Activated T-helper 1 cell treated with anti-CD3 and anti-CD28 coated beads, Interleukin-12 subunit alpha, Interleukin-12 subunit beta, Interleukin-2, Interleukin-4 antibody, amounts not matched to agents 30 ng/mL and 10 ng/mL and 1 ng/mL, durations not matched to agents 14 hours and 24 hours and 36 hours (primary cell): Measurements from ENCODE around the gene LILRA6. TPM values are rescaled to one million over a fixed set of nuclear protein-coding genes. Genes with fewer than 3 reads are reported as not detected.
"Not testable (repeated sequence)": the region's sequence is repeated elsewhere in the genome, so short reads cannot be mapped to it uniquely, and the experiment has no call there.

ENCODE experiments used
- DNase-seq: peaks from one replicate; pipeline ENCODE4 v3.0.0; 2021; ENCODE audit warnings: low spot score
- H3K27ac Mint-ChIP-seq: one replicate; pipeline ENCODE4 v1.8.0; 2021; ENCODE audit warnings: mild to moderate bottlenecking, mixed read lengths
- H3K27me3 Mint-ChIP-seq: one replicate; pipeline ENCODE4 v1.8.0; 2022; ENCODE audit warnings: mild to moderate bottlenecking, moderate library complexity, mixed read lengths; ENCODE audit not compliant: insufficient read depth
- H3K36me3 Mint-ChIP-seq: one replicate; pipeline ENCODE4 v1.8.0; 2021; ENCODE audit warnings: low read depth, mixed read lengths
- H3K4me1 Mint-ChIP-seq: one replicate; pipeline ENCODE4 v1.8.0; 2021; ENCODE audit warnings: low read depth, mixed read lengths
- H3K4me3 Mint-ChIP-seq: one replicate; pipeline ENCODE4 v1.8.0; 2021; ENCODE audit warnings: mild to moderate bottlenecking, moderate library complexity, mixed read lengths
- H3K9me3 Mint-ChIP-seq: one replicate; pipeline ENCODE4 v1.8.0; 2021; ENCODE audit warnings: mixed read lengths
- intact Hi-C: fragments of 100-400 bp; cut with micrococcal nuclease; formaldehyde crosslinking; loops from one replicate; pipeline ENCODE4 v1.15.1; 2024
- total RNA-seq: library from RNA; stranded (reverse); gene quantifications from 2 replicates; pipeline ENCODE4 v1.2.3, GENCODE V29; 2022

Gene LILRA6
- total RNA-seq, 1 donor from 2014 or later = 0.36 TPM

DNA sequence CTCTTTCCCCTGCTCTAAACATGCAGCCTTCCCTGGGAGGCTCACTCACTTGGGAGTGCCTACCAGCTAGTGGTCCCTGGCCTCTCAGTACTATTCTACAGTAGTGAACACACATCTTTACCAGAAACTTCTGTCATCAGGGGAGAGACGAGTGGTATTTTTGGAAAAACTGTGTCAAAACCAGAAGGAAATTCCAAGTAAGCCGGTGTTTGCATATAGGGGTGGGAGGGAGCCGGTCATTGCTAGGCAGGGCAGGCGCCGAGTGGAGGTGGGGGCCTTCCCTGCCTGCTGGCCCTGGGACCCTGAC, 35.0 kb downstream of the LILRA6 start:
- peaks cover 70% of the 10 kb centered on the region for H3K36me3 Mint-ChIP-seq
- DNase-seq = no peak
- no peaks in the 10 kb centered on the region for H3K27me3 Mint-ChIP-seq
- H3K4me1 Mint-ChIP-seq = peaks cover 84% of the 10 kb centered on the region
- intact Hi-C loops = no loop called here
- peak overlapping the region; percentile 95 for H3K27ac Mint-ChIP-seq
- peak overlapping the region; percentile 95 for H3K4me3 Mint-ChIP-seq
- no peaks in the 10 kb centered on the region for H3K9me3 Mint-ChIP-seq

DNA sequence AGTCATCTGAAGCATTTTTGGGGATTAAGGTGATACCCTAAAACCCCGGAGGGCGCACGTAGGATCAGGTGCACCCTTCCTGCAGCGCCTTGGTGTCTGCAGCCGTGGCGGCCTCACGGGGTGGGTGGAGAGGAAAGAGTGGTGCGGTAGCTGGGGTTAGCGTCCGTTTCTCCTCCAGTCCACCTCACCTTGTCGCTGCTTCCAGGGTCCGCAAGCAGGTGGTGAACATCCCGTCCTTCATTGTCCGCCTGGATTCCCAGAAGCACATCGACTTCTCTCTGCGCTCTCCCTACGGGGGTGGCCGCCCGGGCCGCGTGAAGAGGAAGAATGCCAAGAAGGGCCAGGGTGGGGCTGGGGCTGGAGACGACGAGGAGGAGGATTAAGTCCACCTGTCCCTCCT, 35.4 kb downstream of the LILRA6 start:
- peak overlapping the region; percentile 95 for H3K27ac Mint-ChIP-seq
- H3K4me3 Mint-ChIP-seq = peak overlapping the region; percentile 95
- H3K9me3 Mint-ChIP-seq, DNase-seq, H3K27me3 Mint-ChIP-seq, intact Hi-C loops: not testable (repeated sequence)
- peaks cover 89% of the 10 kb centered on the region for H3K4me1 Mint-ChIP-seq
- H3K36me3 Mint-ChIP-seq = peaks cover 74% of the 10 kb centered on the region

DNA sequence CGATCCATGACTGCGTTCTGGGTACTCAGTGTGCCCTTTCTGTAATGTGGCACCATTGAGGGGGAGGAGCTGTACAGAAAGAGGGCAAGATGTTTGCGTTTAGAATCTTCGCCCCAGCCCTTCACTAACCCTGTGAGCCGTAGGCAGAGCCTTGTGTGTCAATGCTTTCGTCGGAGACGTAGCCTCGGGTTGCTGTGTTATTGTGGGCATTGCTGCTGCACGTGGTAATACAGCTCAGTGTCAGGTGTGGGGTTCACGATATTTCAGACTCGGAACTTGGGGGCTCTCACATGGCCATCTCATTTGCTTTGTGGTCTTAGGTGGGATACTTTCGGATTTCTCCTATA, 35.8 kb downstream of the LILRA6 start:
- Mint-ChIP-seq H3K4me3 (peak overlapping the region; percentile 95), H3K27me3 (no peaks in the 10 kb centered on the region), H3K9me3 (no peaks in the 10 kb centered on the region), H3K36me3 (peaks cover 78% of the 10 kb centered on the region), H3K27ac (peak overlapping the region; percentile 95), H3K4me1 (peaks cover 93% of the 10 kb centered on the region)
- intact Hi-C loops = no loop called here
- DNase-seq = no peak

DNA sequence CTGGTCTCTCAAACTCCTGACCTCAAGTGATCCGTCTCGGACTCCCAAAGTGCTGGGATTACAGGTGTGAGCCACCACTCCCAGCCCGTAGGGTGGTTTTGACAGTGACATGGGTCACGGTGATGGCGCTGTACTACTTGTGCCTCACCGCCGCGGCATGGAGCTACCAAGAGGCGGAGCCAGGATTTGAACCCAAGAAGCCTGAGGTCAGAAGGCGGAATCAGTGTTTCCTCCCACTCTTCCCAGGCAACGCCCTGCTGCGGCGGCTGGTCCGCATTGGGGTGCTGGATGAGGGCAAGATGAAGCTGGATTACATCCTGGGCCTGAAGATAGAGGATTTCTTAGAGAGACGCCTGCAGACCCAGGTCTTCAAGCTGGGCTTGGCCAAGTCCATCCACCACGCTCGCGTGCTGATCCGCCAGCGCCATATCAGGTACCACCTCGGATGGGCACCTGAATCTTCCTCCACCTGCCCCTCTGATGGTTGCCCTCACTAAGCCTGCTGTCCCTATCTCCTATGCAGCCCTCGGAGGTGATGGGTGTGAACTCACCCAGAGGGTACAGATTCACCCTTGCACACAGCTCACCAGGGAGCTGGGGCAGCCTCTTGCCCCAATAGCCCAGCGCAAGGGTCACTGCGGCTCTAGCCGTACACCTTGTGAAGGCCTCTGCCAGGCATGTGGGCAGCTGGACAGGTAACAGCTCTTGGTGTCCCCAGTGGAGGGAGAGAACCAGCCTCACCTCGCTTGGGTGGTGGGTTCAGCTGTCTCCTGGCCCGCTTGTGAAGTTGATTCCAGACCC, 36.4 kb downstream of the LILRA6 start:
- intact Hi-C loops = no loop called here
- peak overlapping the region; percentile 95 for H3K4me3 Mint-ChIP-seq

DNA sequence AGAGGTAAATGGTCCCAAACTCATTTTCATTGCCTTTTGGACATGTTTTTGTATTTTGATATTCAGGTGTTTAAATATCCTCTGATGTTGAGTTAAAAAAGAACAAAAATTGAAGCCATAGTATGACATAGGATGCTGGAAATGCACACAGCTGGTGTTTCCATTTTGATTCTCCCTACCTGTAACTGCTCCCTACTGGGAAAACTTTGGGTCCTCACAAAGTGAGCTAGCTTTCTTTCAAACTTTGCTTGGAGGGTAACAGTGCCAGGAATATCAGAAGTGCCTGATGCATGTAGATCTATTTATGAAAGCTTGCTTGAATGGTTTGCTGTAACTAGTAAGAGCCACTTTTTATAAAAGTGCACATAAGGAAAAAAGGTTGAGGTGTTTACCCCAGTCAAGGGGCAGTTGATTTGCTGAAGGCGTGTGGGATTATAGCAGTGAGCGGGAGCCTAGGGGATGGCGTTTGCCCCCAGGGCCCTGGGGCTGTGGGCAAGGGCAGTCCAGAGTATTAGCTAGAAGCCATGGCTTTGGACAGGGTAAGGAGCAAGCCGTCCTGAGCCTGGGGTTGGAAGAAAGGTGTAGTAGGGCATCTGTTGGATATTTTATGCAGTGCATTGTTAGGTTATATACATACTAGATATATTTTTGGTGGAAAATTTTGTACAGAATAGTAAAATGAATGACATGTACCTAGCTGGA, 37.7 kb downstream of the LILRA6 start:
- peak overlapping the region; percentile 37 for H3K27ac Mint-ChIP-seq
- no peak for DNase-seq
- H3K4me3 Mint-ChIP-seq = peak overlapping the region; percentile 95
- H3K4me1 Mint-ChIP-seq = peaks cover 85% of the 10 kb centered on the region
- intact Hi-C loops = loop anchor here (5.0 kb wide), 1 partner anchor 668 kb away; the partner anchor contains the start of gene ZNF331
- H3K27me3 Mint-ChIP-seq = no peaks in the 10 kb centered on the region
- peaks cover 79% of the 10 kb centered on the region for H3K36me3 Mint-ChIP-seq
- H3K9me3 Mint-ChIP-seq = no peaks in the 10 kb centered on the region

More for the DNA sequence above, 36.4 kb downstream of the LILRA6 start:
- Mint-ChIP-seq H3K36me3 (peaks cover 83% of the 10 kb centered on the region), H3K9me3 (no peaks in the 10 kb centered on the region), H3K4me1 (peaks cover 95% of the 10 kb centered on the region), H3K27ac (peak overlapping the region; percentile 95), H3K27me3 (no peaks in the 10 kb centered on the region)
- DNase-seq = no peak

DNA sequence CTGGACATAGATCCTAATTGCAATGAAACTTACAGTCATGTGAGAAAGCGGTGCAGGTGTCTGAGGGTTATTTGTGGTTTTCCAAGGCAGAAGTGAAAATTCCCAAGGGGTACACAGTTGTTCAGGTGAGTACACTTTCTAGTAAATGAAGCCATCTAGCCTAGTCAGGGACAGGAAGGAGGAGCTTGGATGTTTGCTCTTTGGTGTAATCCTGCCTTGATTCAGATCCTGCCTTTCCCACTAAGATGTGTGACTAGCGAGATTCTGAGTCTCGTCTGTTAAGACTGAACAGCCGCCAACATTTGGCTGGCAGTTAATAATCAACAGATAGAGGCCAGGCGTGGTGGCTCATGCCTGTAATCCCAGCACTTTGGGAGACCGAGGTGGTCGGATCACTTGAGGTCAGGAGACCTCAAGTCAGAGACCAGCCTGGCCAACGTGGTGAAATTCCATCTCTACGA, 39.4 kb downstream of the LILRA6 start:
- Mint-ChIP-seq H3K36me3 (peaks cover 72% of the 10 kb centered on the region), H3K9me3 (no peaks in the 10 kb centered on the region), H3K27ac (peak overlapping the region; percentile 99), H3K4me3 (peak overlapping the region; percentile 95), H3K27me3 (no peaks in the 10 kb centered on the region), H3K4me1 (peaks cover 75% of the 10 kb centered on the region)
- intact Hi-C loops = loop anchor here (5.0 kb wide), 1 partner anchor 666 kb away; the partner anchor contains the start of gene ZNF331
- DNase-seq = no peak

DNA sequence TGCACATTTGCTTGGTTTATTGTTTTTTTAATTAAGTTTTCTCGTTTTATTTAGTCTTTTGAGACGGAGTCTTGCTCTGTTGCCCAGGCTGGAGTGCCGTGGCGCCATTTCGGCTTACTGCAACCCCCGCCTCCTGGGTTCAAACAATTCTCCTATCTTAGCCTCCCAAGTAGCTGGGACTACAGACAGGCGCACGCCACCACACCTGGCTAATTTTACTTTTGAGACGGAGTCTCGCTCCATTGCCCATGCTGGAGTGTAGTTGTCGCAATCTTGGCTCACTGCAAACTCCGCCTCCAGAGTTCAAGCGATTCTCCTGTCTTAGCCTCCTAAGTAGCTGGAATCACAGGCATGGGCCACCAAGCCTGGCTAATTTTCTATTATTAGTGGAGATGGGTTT, 40.6 kb downstream of the LILRA6 start:
- Mint-ChIP-seq H3K27ac (peak overlapping the region; percentile 99), H3K4me1 (peaks cover 63% of the 10 kb centered on the region), H3K27me3 (no peaks in the 10 kb centered on the region), H3K4me3 (peak overlapping the region; percentile 95), H3K9me3 (no peaks in the 10 kb centered on the region), H3K36me3 (peaks cover 65% of the 10 kb centered on the region)
- no peak for DNase-seq
- intact Hi-C loops = loop anchor here (2.0 to 5.0 kb wide), 2 partner anchors 247 to 665 kb away; partner anchors contain the start of genes LENG8 and ZNF331

DNA sequence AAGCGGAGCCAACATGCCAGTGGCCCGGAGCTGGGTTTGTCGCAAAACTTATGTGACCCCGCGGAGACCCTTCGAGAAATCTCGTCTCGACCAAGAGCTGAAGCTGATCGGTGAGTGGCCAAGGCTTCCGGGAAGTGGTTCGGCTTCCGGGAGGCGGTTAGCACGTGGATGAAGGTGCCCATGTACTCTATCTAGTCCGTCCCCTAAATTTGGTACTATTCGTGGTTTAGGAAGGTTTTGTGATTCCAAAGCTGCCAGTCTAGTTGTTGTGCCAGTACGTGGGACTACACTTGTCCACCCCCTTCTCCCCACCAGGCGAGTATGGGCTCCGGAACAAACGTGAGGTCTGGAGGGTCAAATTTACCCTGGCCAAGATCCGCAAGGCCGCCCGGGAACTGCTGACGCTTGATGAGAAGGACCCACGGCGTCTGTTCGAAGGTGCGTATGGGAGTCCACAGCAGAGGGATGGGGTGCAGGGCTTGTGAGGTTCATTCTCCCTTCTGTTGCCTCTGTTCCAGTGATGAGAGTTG, 41.4 kb downstream of the LILRA6 start:
- H3K36me3 Mint-ChIP-seq = peaks cover 58% of the 10 kb centered on the region
- no peaks in the 10 kb centered on the region for H3K9me3 Mint-ChIP-seq
- intact Hi-C loops = loop anchor here (2.0 to 5.0 kb wide), 2 partner anchors 248 to 664 kb away; partner anchors contain the start of genes LENG8 and ZNF331
- H3K27me3 Mint-ChIP-seq = no peaks in the 10 kb centered on the region
- peaks cover 55% of the 10 kb centered on the region for H3K4me1 Mint-ChIP-seq
- H3K4me3 Mint-ChIP-seq = peak overlapping the region; percentile 95
- no peak for DNase-seq
- H3K27ac Mint-ChIP-seq = peak overlapping the region; percentile 99

DNA sequence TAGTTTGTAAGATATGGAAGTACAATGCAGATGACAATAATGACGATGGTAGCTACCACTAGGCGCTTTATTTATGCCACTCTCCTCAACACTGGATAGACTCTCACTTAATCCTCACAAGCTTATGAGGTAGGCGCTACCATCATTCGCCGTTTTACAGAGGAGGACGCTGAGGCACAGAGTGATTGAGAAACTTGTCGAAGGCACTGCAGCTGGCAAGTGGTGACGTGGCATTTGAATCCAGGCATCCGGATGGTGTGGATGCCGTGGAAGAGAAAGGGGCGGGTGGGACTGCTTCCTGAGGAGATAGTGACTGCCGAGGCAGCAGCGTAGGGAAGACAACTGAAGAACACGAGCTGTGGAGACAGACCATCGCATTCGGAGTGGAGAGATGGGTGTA, 43.2 kb downstream of the LILRA6 start:
- Mint-ChIP-seq H3K4me1 (peaks cover 37% of the 10 kb centered on the region), H3K27ac (peak overlapping the region; percentile 62)
- intact Hi-C loops = no loop called here

DNA sequence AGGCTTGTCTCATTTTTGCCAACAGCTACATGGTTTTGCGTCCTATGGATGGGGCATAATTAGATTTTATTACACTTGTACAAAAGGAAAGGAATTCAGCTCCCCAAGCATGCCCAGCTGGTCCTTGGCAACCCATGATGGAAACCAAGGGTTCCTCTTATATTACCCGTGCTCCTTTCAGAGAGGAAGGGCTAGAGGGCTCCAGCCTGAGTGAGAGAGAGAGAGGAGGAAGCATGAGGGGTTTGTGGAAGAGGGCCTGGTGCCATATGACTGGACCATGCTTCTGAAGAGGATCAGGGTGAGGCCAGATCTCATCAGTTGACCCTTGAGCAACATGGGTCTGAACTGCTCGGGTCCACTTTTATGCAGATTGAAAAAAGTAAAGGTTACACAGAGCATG, 45.5 kb downstream of the LILRA6 start:
- no peaks in the 10 kb centered on the region for H3K9me3 Mint-ChIP-seq
- no peak for DNase-seq
- no peaks in the 10 kb centered on the region for H3K27me3 Mint-ChIP-seq
- peaks cover 40% of the 10 kb centered on the region for H3K36me3 Mint-ChIP-seq
- H3K4me1 Mint-ChIP-seq = peaks cover 20% of the 10 kb centered on the region
- intact Hi-C loops = no loop called here
- H3K27ac Mint-ChIP-seq = no peak overlapping the region
- no peak overlapping the region for H3K4me3 Mint-ChIP-seq

More for the DNA sequence above, 43.2 kb downstream of the LILRA6 start:
- Mint-ChIP-seq H3K27me3 (no peaks in the 10 kb centered on the region), H3K4me3 (peak overlapping the region; percentile 95), H3K9me3 (no peaks in the 10 kb centered on the region), H3K36me3 (peaks cover 49% of the 10 kb centered on the region)
- DNase-seq = no peak

DNA sequence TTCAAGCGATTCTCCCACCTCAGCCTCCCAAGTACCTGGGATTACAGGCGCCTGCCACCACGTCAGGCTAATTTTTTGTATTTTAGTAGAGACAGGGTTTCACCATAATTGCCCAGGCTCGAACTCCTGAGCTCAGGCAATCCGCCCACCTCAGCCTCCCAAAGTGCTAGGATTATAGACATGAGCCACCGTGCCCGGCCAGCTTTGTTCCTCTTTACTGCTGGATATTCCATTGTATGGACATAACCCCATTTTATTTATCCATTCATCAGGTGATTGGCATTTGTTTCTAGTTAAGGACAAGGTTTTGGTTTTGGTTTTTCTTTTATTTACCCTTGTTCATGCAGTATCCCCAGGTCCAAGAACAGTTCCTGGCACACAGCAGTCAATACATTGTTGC, 46.1 kb downstream of the LILRA6 start:
- no peaks in the 10 kb centered on the region for H3K9me3 Mint-ChIP-seq
- no peak overlapping the region for H3K27ac Mint-ChIP-seq
- DNase-seq = no peak
- no peak overlapping the region for H3K4me3 Mint-ChIP-seq
- intact Hi-C loops = no loop called here
- peaks cover 37% of the 10 kb centered on the region for H3K36me3 Mint-ChIP-seq
- peaks cover 20% of the 10 kb centered on the region for H3K4me1 Mint-ChIP-seq
- H3K27me3 Mint-ChIP-seq = no peaks in the 10 kb centered on the region

DNA sequence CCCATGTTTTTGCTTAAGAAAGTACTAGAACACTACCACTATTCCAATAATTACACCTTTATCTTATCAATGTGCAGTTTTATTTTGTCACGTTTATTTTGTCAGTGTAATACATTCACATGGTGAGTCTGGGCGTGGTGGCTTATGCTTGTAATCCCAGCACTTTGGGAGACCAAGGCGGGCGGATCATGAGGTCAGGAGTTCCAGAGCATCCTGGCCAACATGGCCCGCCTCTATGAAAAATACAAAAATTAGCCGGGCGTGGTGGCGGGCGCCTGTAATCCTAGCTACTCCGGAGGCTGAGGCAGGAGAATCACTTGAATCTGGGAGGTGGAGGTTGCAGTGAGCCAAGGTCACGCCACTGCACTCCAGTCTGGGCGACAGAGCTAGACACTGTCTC, 48.1 kb downstream of the LILRA6 start:
- Mint-ChIP-seq H3K36me3 (peaks cover 31% of the 10 kb centered on the region), H3K4me1 (peaks cover 17% of the 10 kb centered on the region)
- not testable (repeated sequence) for H3K27me3 Mint-ChIP-seq, H3K4me3 Mint-ChIP-seq, H3K9me3 Mint-ChIP-seq, H3K27ac Mint-ChIP-seq, DNase-seq
- intact Hi-C loops = loop anchor here (5.0 kb wide), 1 partner anchor 327 kb away; the partner anchor contains the start of gene MYADM

DNA sequence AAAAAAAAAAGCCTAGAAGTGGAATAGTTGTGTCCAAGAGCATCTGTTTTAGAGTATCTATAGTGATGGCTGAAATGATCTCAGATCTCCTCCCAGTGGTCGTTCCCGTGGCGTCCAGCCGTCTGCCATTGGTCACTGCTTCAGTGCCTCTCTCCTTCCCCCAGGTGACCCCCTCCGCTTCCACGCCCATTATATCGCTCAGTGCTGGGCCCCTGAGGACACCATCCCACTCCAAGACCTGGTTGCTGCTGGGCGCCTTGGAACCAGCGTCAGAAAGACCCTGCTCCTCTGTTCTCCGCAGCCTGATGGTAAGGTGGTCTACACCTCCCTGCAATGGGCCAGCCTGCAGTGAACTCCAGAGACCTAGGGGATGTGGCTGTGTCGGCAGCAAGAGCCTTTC, 49.6 kb downstream of the LILRA6 start:
- H3K4me3 Mint-ChIP-seq = peak overlapping the region; percentile 66
- H3K4me1 Mint-ChIP-seq = peaks cover 18% of the 10 kb centered on the region
- intact Hi-C loops = loop anchor here (5.0 kb wide), 1 partner anchor 326 kb away; the partner anchor contains the start of gene MYADM
- no peaks in the 10 kb centered on the region for H3K27me3 Mint-ChIP-seq
- no peak for DNase-seq
- H3K27ac Mint-ChIP-seq = no peak overlapping the region
- H3K9me3 Mint-ChIP-seq = no peaks in the 10 kb centered on the region
- H3K36me3 Mint-ChIP-seq = peaks cover 31% of the 10 kb centered on the region
